GM23338 (cell line): ENCODE results near the gene SERPINB6.

Source experiments
- CREB1 ChIP-seq: fragments of 250-450 bp; sonication (Bioruptor Pico); IDR thresholded peaks from 2 replicates; pipeline ENCODE4 v1.5.0; 2020; ENCODE audit warnings: low read depth, mild to moderate bottlenecking, moderate library complexity
- CTCF ChIP-seq, 2 experiments: fragments of 200-600 bp in 1 of 2; sonication (generic) in 1 of 2; conservative IDR thresholded peaks; 2 replicates each; pipeline versions ENCODE4 v1.5.1 to v1.6.1; 2016 to 2017; ENCODE audit warnings: antibody characterized with exemption in 2 of 2, low read depth in 2 of 2, mild to moderate bottlenecking in 2 of 2, moderate library complexity in 1 of 2
- ETS1 ChIP-seq: IDR thresholded peaks from 2 replicates; pipeline ENCODE4 v1.6.1; 2016; ENCODE audit warnings: antibody characterized with exemption
- EZH2 ChIP-seq: fragments of 200-600 bp; sonication (generic); IDR thresholded peaks from one replicate; pipeline ENCODE4 v1.8.0; 2017; ENCODE audit warnings: antibody characterized with exemption, mild to moderate bottlenecking, low read depth; ENCODE audit not compliant: unreplicated experiment
- EZH2phosphoT487 ChIP-seq: fragments of 200-600 bp; sonication (generic); IDR thresholded peaks from one replicate; pipeline ENCODE4 v1.8.1; 2018; ENCODE audit warnings: antibody characterized with exemption; ENCODE audit not compliant: unreplicated experiment
- JUNB ChIP-seq: IDR thresholded peaks from one replicate; pipeline ENCODE4 v1.6.1; 2016; ENCODE audit warnings: antibody characterized with exemption; ENCODE audit not compliant: unreplicated experiment
- NANOG ChIP-seq: IDR thresholded peaks from 2 replicates; pipeline ENCODE4 v1.6.1; 2016; ENCODE audit warnings: antibody characterized with exemption, borderline replicate concordance
- POLR2AphosphoS5 ChIP-seq: IDR thresholded peaks from 2 replicates; pipeline ENCODE4 v1.6.1; 2016; ENCODE audit warnings: antibody characterized with exemption, low read depth
- REST ChIP-seq: IDR thresholded peaks from one replicate; pipeline ENCODE4 v1.6.1; 2018; ENCODE audit warnings: antibody characterized with exemption; ENCODE audit not compliant: unreplicated experiment
- ZNF331 ChIP-seq: fragments of 250-450 bp; sonication (Bioruptor Pico); IDR thresholded peaks from 2 replicates; pipeline ENCODE4 v1.5.0; 2020; ENCODE audit warnings: low read depth, mild to moderate bottlenecking, moderate library complexity

GRCh38 chr6:2976060-2976459, 4.7 kb upstream of the SERPINB6 start:
- TF ChIP-seq REST (no peak), CTCF (conservative IDR thresholded peaks at IDR 0.05; ENCODE audit: low read depth in 2 of 2) (no peak), POLR2AphosphoS5 (no peak), JUNB (no peak), EZH2phosphoT487 (no peak), EZH2 (no peak), NANOG (no peak), ZNF331 (CRISPR knock-in tag) (no peak), CREB1 (CRISPR knock-in tag) (no peak), ETS1 (no peak)
